Small intestine (tissue), 7 donors: Measurements from ENCODE around the gene RFX7. TPM values are rescaled to one million over a fixed set of nuclear protein-coding genes. Genes with fewer than 3 reads are reported as not detected.

Experiments
- DNase-seq, 2 donors: peaks; one replicate each; pipeline versions ENCODE4 v3.0.0 to v3.0.0-alpha.2; 2013
- FAIRE-seq: peaks from 2 replicates; lab custom pipeline; 2012; peaks lifted over from hg19 to GRCh38; lab: Jason Lieb, UNC
- H3K27ac ChIP-seq, 3 donors: one replicate each; pipeline ENCODE4 v1.5.1; 2013; ENCODE audit warnings: low read length in 2 of 3, mild to moderate bottlenecking in 2 of 3, control low read depth in 1 of 3, inconsistent platforms in 1 of 3, low read depth in 1 of 3, moderate library complexity in 1 of 3
- H3K27me3 ChIP-seq, 3 donors: one replicate each; pipeline ENCODE4 v1.6.1; 2013; ENCODE audit warnings: low read length in 3 of 3, inconsistent platforms in 1 of 3; ENCODE audit not compliant: control insufficient read depth in 3 of 3, insufficient read depth in 3 of 3
- H3K36me3 ChIP-seq, 3 donors: one replicate each; pipeline ENCODE4 v1.6.1; 2013; ENCODE audit warnings: low read length in 3 of 3, inconsistent platforms in 1 of 3, low read depth in 1 of 3, mild to moderate bottlenecking in 1 of 3, moderate library complexity in 1 of 3; ENCODE audit not compliant: control insufficient read depth in 3 of 3, insufficient read depth in 2 of 3
- H3K4me1 ChIP-seq, 3 donors: one replicate each; pipeline ENCODE4 v1.6.1; 2013; ENCODE audit warnings: low read length in 2 of 3, inconsistent platforms in 1 of 3, low read depth in 1 of 3, mild to moderate bottlenecking in 1 of 3, moderate library complexity in 1 of 3; ENCODE audit not compliant: control insufficient read depth in 3 of 3, insufficient read depth in 2 of 3
- H3K4me3 ChIP-seq, 3 donors: one replicate each; pipeline ENCODE4 v1.5.1; 2013; ENCODE audit warnings: low read length in 3 of 3, control low read depth in 1 of 3, inconsistent platforms in 1 of 3, low read depth in 1 of 3, mild to moderate bottlenecking in 1 of 3, moderate library complexity in 1 of 3
- H3K9me3 ChIP-seq, 2 donors: one replicate each; pipeline ENCODE4 v1.6.1; 2013; ENCODE audit warnings: low read depth in 1 of 2, low read length in 1 of 2; ENCODE audit not compliant: control insufficient read depth in 2 of 2, insufficient read depth in 1 of 2
- WGBS, 3 donors: extraction: QIAGEN DNeasy Blood & Tissue Kit; methylation state at CpG; one replicate each; pipeline ENCODE4 v1.1.7; 2013; 5-methylcytosine and 5-hydroxymethylcytosine counted together
- polyA plus RNA-seq, 4 donors: library from polyadenylated mRNA; stranded (reverse) in 3 of 4; unstranded in 1 of 4; fragments of 200-250 nt in 3 of 4; fragments of 120-200 nt in 1 of 4; gene quantifications; one replicate each; pipeline versions ENCODE4 v1.2.1 to v1.2.3, GENCODE V29; 2013
- donor health status: healthy with polysubstance abuse.
- donor health status: control.
- donor health status: control.
- donor health status: Bipolar disorder and iron deficiency.
- donor health status: healthy.

The RFX7 gene
- polyA plus RNA-seq, 4 donors, result 1.4 to 12.8 (median 3.0) TPM

- no peak for FAIRE-seq
- no peak overlapping the region for H3K27ac ChIP-seq
- no peak overlapping the region for H3K4me3 ChIP-seq
- H3K27me3 ChIP-seq, result no peaks in the 10 kb centered on the region
- WGBS, 3 donors, result 74 to 89% (median 84%) methylated on average over 3 of the region's 3 CpGs
- H3K36me3 ChIP-seq, result peaks cover under 1 to 9% (median 2%) of the 10 kb centered on the region in 3 donors
- no peak for DNase-seq
- no peaks in the 10 kb centered on the region for H3K9me3 ChIP-seq
- H3K4me1 ChIP-seq, result no peaks in the 10 kb centered on the region
Observed at GRCh38 chr15:56102441-56102840, 141.2 kb downstream of the RFX7 start.

- no peak for FAIRE-seq
- Histone ChIP-seq H3K9me3 (no peaks in the 10 kb centered on the region), H3K27me3 (no peaks in the 10 kb centered on the region), H3K36me3 (peaks cover 14 to 15% (median 14%) of the 10 kb centered on the region in 3 donors), H3K27ac (no peak overlapping the region), H3K4me3 (no peak overlapping the region), H3K4me1 (no peaks in the 10 kb centered on the region)
- DNase-seq, result no peak
- 93 to 97% (median 93%) methylated on average over 2 of the region's 2 CpGs for WGBS, 3 donors
Observed at GRCh38 chr15:56099311-56099710, 144.4 kb downstream of the RFX7 start.

GRCh38 chr15:56098195-56098863 is 145.3 kb downstream of the RFX7 start:
- WGBS, 3 donors, result 87 to 91% (median 91%) methylated on average over 5 of the region's 5 CpGs

GRCh38 chr15:56095406-56095805 is 148.3 kb downstream of the RFX7 start:
- Histone ChIP-seq H3K4me3 (no peak overlapping the region), H3K36me3 (peaks cover 12 to 19% (median 16%) of the 10 kb centered on the region in 3 donors), H3K9me3 (no peaks in the 10 kb centered on the region), H3K27ac (no peak overlapping the region), H3K27me3 (no peaks in the 10 kb centered on the region), H3K4me1 (no peaks in the 10 kb centered on the region)
- FAIRE-seq (no peak), DNase-seq (no peak)
- 63 to 64% (median 64%) methylated on average over 1 of the region's 1 CpG for WGBS, 3 donors

More at GRCh38 chr15:56098195-56098863, 145.3 kb downstream of the RFX7 start:
- Histone ChIP-seq H3K36me3 (peaks cover 12 to 19% (median 14%) of the 10 kb centered on the region in 3 donors), H3K27me3 (no peaks in the 10 kb centered on the region), H3K9me3 (no peaks in the 10 kb centered on the region), H3K4me1 (no peaks in the 10 kb centered on the region), H3K4me3 (no peak overlapping the region), H3K27ac (no peak overlapping the region)
- FAIRE-seq (no peak), DNase-seq (no peak)

GRCh38 chr15:56094171-56094570 is 149.5 kb downstream of the RFX7 start:
- 90 to 94% (median 91%) methylated on average over 5 of the region's 5 CpGs for WGBS, 3 donors
- Histone ChIP-seq H3K27ac (no peak overlapping the region), H3K27me3 (no peaks in the 10 kb centered on the region), H3K4me1 (no peaks in the 10 kb centered on the region), H3K36me3 (peaks cover 8 to 19% (median 16%) of the 10 kb centered on the region in 3 donors), H3K9me3 (no peaks in the 10 kb centered on the region), H3K4me3 (no peak overlapping the region)
- DNase-seq (no peak), FAIRE-seq (no peak)

GRCh38 chr15:56088389-56088788 is 155.3 kb downstream of the RFX7 start:
- DNase-seq, result no peak
- no peak overlapping the region for H3K27ac ChIP-seq
- H3K9me3 ChIP-seq, result no peaks in the 10 kb centered on the region
- H3K27me3 ChIP-seq, result no peaks in the 10 kb centered on the region
- FAIRE-seq, result no peak
- no peaks in the 10 kb centered on the region for H3K4me1 ChIP-seq
- no peak overlapping the region for H3K4me3 ChIP-seq
- H3K36me3 ChIP-seq, result peaks cover 0 to 2% (median 0%) of the 10 kb centered on the region in 3 donors

GRCh38 chr15:56086566-56086965 is 157.1 kb downstream of the RFX7 start:
- H3K4me1 ChIP-seq, result no peaks in the 10 kb centered on the region
- no peaks in the 10 kb centered on the region for H3K27me3 ChIP-seq
- DNase-seq (no peak), FAIRE-seq (no peak)
- H3K9me3 ChIP-seq, result no peaks in the 10 kb centered on the region
- 93 to 98% (median 93%) methylated on average over 1 of the region's 1 CpG for WGBS, 3 donors
- peaks cover 0 to 2% (median 0%) of the 10 kb centered on the region in 3 donors for H3K36me3 ChIP-seq
- no peak overlapping the region for H3K4me3 ChIP-seq
- H3K27ac ChIP-seq, result no peak overlapping the region

GRCh38 chr15:56082263-56082761 is 161.4 kb downstream of the RFX7 start:
- no peak for DNase-seq
- H3K27me3 ChIP-seq, result no peaks in the 10 kb centered on the region
- 61 to 77% (median 70%) methylated on average over 3 of the region's 3 CpGs for WGBS, 3 donors
- H3K4me1 ChIP-seq, result no peaks in the 10 kb centered on the region
- no peak overlapping the region for H3K4me3 ChIP-seq
- no peak overlapping the region for H3K27ac ChIP-seq
- H3K36me3 ChIP-seq, result no peaks in the 10 kb centered on the region
- no peaks in the 10 kb centered on the region for H3K9me3 ChIP-seq
- no peak for FAIRE-seq
